Stimulated activated naive CD8-positive, alpha-beta T cell treated with anti-CD3 and anti-CD28 coated beads, Interleukin-15, Interleukin-2, amounts not matched to agents 100 ng/mL and 50 ng/mL, for 24 hours (primary cell): ENCODE measurements around the gene TMEM184C.
A peak's percentile ranks its signal among the peaks of the same experiment; 100 is the strongest.

ENCODE experiments used
- H3K27ac Mint-ChIP-seq: one replicate; pipeline ENCODE4 v1.8.0; 2021; ENCODE audit warnings: mild to moderate bottlenecking, mixed read lengths
- H3K27me3 Mint-ChIP-seq: one replicate; pipeline ENCODE4 v1.8.0; 2021; ENCODE audit warnings: mixed read lengths
- H3K36me3 Mint-ChIP-seq: one replicate; pipeline ENCODE4 v1.8.0; 2021; ENCODE audit warnings: low read depth, mixed read lengths
- H3K4me1 Mint-ChIP-seq: one replicate; pipeline ENCODE4 v1.8.0; 2021; ENCODE audit warnings: low read depth, mixed read lengths
- H3K4me3 Mint-ChIP-seq: one replicate; pipeline ENCODE4 v1.8.0; 2021; ENCODE audit warnings: mild to moderate bottlenecking, mixed read lengths
- H3K9me3 Mint-ChIP-seq: one replicate; pipeline ENCODE4 v1.8.0; 2021; ENCODE audit warnings: mixed read lengths

The TMEM184C gene

GRCh38 chr4:147651563-147651962, 34.4 kb downstream of the TMEM184C start:
- no peaks in the 10 kb centered on the region for H3K27me3 Mint-ChIP-seq
- H3K27ac Mint-ChIP-seq: no peak overlapping the region
- no peak overlapping the region for H3K4me3 Mint-ChIP-seq
- H3K4me1 Mint-ChIP-seq: peaks cover 42% of the 10 kb centered on the region
- H3K9me3 Mint-ChIP-seq: peaks cover 11% of the 10 kb centered on the region
- H3K36me3 Mint-ChIP-seq: peaks cover 79% of the 10 kb centered on the region

GRCh38 chr4:147655639-147656038, 38.4 kb downstream of the TMEM184C start:
- Mint-ChIP-seq H3K4me3 (no peak overlapping the region), H3K27ac (no peak overlapping the region), H3K9me3 (no peaks in the 10 kb centered on the region), H3K36me3 (peaks cover 66% of the 10 kb centered on the region), H3K4me1 (peaks cover 8% of the 10 kb centered on the region), H3K27me3 (no peaks in the 10 kb centered on the region)

- Mint-ChIP-seq H3K9me3 (no peaks in the 10 kb centered on the region), H3K27ac (no peak overlapping the region), H3K36me3 (peaks cover 47% of the 10 kb centered on the region), H3K4me1 (no peaks in the 10 kb centered on the region), H3K27me3 (no peaks in the 10 kb centered on the region), H3K4me3 (no peak overlapping the region)
Observed at GRCh38 chr4:147658501-147658900, 41.3 kb downstream of the TMEM184C start.

GRCh38 chr4:147674073-147674472, 56.9 kb downstream of the TMEM184C start:
- no peak overlapping the region for H3K4me3 Mint-ChIP-seq
- H3K27ac Mint-ChIP-seq: no peak overlapping the region
- H3K27me3 Mint-ChIP-seq: no peaks in the 10 kb centered on the region
- H3K4me1 Mint-ChIP-seq: no peaks in the 10 kb centered on the region
- no peaks in the 10 kb centered on the region for H3K9me3 Mint-ChIP-seq
- peaks cover 48% of the 10 kb centered on the region for H3K36me3 Mint-ChIP-seq

- H3K27ac Mint-ChIP-seq: no peak overlapping the region
- no peaks in the 10 kb centered on the region for H3K27me3 Mint-ChIP-seq
- peaks cover 49% of the 10 kb centered on the region for H3K36me3 Mint-ChIP-seq
- H3K4me1 Mint-ChIP-seq: no peaks in the 10 kb centered on the region
- H3K9me3 Mint-ChIP-seq: no peaks in the 10 kb centered on the region
- H3K4me3 Mint-ChIP-seq: no peak overlapping the region
Observed at GRCh38 chr4:147674496-147674895, 57.3 kb downstream of the TMEM184C start.

GRCh38 chr4:147678106-147678505, 60.9 kb downstream of the TMEM184C start:
- H3K4me3 Mint-ChIP-seq: no peak overlapping the region

GRCh38 chr4:147678796-147679549, 61.8 kb downstream of the TMEM184C start:
- Mint-ChIP-seq H3K9me3 (no peaks in the 10 kb centered on the region), H3K4me3 (no peak overlapping the region), H3K36me3 (peaks cover 22% of the 10 kb centered on the region), H3K27me3 (no peaks in the 10 kb centered on the region), H3K4me1 (peaks cover 22% of the 10 kb centered on the region), H3K27ac (no peak overlapping the region)

More at GRCh38 chr4:147678106-147678505, 60.9 kb downstream of the TMEM184C start:
- H3K36me3 Mint-ChIP-seq: peaks cover 23% of the 10 kb centered on the region
- H3K4me1 Mint-ChIP-seq: peaks cover 19% of the 10 kb centered on the region
- H3K27ac Mint-ChIP-seq: no peak overlapping the region
- H3K9me3 Mint-ChIP-seq: no peaks in the 10 kb centered on the region
- H3K27me3 Mint-ChIP-seq: no peaks in the 10 kb centered on the region

- H3K27ac Mint-ChIP-seq: peak overlapping the region; percentile 21
- H3K4me3 Mint-ChIP-seq: peak overlapping the region; percentile 98
- peaks cover 31% of the 10 kb centered on the region for H3K4me1 Mint-ChIP-seq
- H3K9me3 Mint-ChIP-seq: no peaks in the 10 kb centered on the region
- H3K27me3 Mint-ChIP-seq: no peaks in the 10 kb centered on the region
- H3K36me3 Mint-ChIP-seq: peaks cover 13% of the 10 kb centered on the region
Observed at GRCh38 chr4:147682755-147683154, 65.6 kb downstream of the TMEM184C start.

GRCh38 chr4:147683188-147683591, 66.0 kb downstream of the TMEM184C start:
- Mint-ChIP-seq H3K9me3 (no peaks in the 10 kb centered on the region), H3K36me3 (peaks cover 9% of the 10 kb centered on the region), H3K4me3 (peak overlapping the region; percentile 98), H3K4me1 (peaks cover 31% of the 10 kb centered on the region), H3K27me3 (no peaks in the 10 kb centered on the region), H3K27ac (peak overlapping the region; percentile 91)

GRCh38 chr4:147683717-147684700, 66.8 kb downstream of the TMEM184C start, which contains the start of gene PRMT9:
PRMT9 (minus strand) TSS chr4:147684163; CDS start chr4:147683987, 176 bp downstream.
- no peaks in the 10 kb centered on the region for H3K9me3 Mint-ChIP-seq
- peak within 1 kb of the TSS; percentile 98 for H3K4me3 Mint-ChIP-seq
- no peaks in the 10 kb centered on the region for H3K27me3 Mint-ChIP-seq
- H3K36me3 Mint-ChIP-seq: peaks cover 1% of the 10 kb centered on the region
- peaks cover 33% of the 10 kb centered on the region for H3K4me1 Mint-ChIP-seq
- peak within 1 kb of the TSS; percentile 91 for H3K27ac Mint-ChIP-seq

GRCh38 chr4:147689067-147689466, 71.9 kb downstream of the TMEM184C start:
- Mint-ChIP-seq H3K4me1 (peaks cover 18% of the 10 kb centered on the region), H3K27me3 (peaks cover 13% of the 10 kb centered on the region), H3K4me3 (no peak overlapping the region), H3K36me3 (no peaks in the 10 kb centered on the region), H3K27ac (no peak overlapping the region), H3K9me3 (no peaks in the 10 kb centered on the region)

- Mint-ChIP-seq H3K9me3 (no peaks in the 10 kb centered on the region), H3K4me3 (no peak overlapping the region), H3K27ac (no peak overlapping the region), H3K27me3 (peaks cover 18% of the 10 kb centered on the region), H3K4me1 (peaks cover 9% of the 10 kb centered on the region), H3K36me3 (no peaks in the 10 kb centered on the region)
Observed at GRCh38 chr4:147691820-147692219, 74.6 kb downstream of the TMEM184C start.

- Mint-ChIP-seq H3K27me3 (peaks cover 18% of the 10 kb centered on the region), H3K36me3 (no peaks in the 10 kb centered on the region), H3K9me3 (no peaks in the 10 kb centered on the region), H3K4me3 (no peak overlapping the region), H3K4me1 (peaks cover 9% of the 10 kb centered on the region), H3K27ac (no peak overlapping the region)
Observed at GRCh38 chr4:147693218-147693617, 76.0 kb downstream of the TMEM184C start.

- Mint-ChIP-seq H3K9me3 (no peaks in the 10 kb centered on the region), H3K36me3 (no peaks in the 10 kb centered on the region), H3K27me3 (peaks cover 21% of the 10 kb centered on the region), H3K4me3 (no peak overlapping the region), H3K27ac (no peak overlapping the region), H3K4me1 (no peaks in the 10 kb centered on the region)
Observed at GRCh38 chr4:147696866-147697265, 79.7 kb downstream of the TMEM184C start.

GRCh38 chr4:147704846-147705245, 87.6 kb downstream of the TMEM184C start:
- Mint-ChIP-seq H3K27ac (no peak overlapping the region), H3K4me1 (no peaks in the 10 kb centered on the region)

More at GRCh38 chr4:147704846-147705245, 87.6 kb downstream of the TMEM184C start:
- Mint-ChIP-seq H3K9me3 (no peaks in the 10 kb centered on the region), H3K27me3 (peaks cover 7% of the 10 kb centered on the region), H3K4me3 (no peak overlapping the region), H3K36me3 (no peaks in the 10 kb centered on the region)
